Measurements from ENCODE around the gene GUCY2D. TPM values are rescaled to one million over a fixed set of nuclear protein-coding genes. Genes with fewer than 3 reads are reported as not detected.
"Not testable (repeated sequence)": the region's sequence is repeated elsewhere in the genome, so short reads cannot be mapped to it uniquely, and the experiment has no call there.

Gene GUCY2D
- total RNA-seq, 1 experiment from 2014 or later = 1.7 TPM

DNA sequence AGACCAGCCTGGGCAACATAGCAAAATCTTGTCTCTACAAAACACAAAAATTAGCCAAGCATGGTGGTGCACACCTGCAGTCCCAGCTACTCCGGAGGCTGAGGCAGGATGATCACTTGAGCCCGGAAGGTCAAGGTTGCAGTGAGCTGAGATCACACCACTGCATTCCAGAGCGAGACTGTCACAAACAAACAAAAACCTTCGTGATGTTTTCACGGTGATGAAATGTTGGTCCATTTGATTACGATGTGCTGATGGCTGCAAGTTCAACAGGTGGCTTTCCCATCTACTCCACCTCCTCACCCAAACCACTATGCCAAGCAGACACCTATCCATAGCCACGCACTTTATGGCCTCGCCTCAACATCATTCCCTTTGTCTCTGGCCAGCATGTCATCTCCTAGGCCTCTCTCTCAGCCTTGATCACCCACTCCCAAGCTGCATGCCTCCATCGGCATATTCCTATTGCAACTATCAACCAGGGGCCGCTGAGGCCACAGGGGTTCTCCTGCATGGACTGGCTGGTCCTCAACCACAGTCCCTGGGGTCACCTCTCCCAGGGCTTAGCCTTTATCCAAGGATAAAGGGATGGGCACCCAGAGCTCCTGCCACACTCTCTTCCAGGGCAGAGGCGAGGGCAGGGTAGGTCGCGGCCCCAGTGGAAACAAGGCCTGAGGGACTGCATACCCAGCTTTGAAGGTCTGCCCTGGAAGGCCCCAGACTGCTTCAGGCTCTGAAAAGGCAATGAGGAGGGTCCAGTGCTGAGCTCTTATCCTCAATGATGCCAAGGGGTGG, 19.3 kb downstream of the GUCY2D start:
- DNase-seq = no peak
- Mint-ChIP-seq H3K4me3 (ENCODE audit: unreplicated experiment) (no peak overlapping the region), H3K9me3 (ENCODE audit: unreplicated experiment) (no peaks in the 10 kb centered on the region), H3K27me3 (ENCODE audit: insufficient read depth, unreplicated experiment) (no peaks in the 10 kb centered on the region), H3K36me3 (ENCODE audit: insufficient read depth, unreplicated experiment) (no peaks in the 10 kb centered on the region), H3K27ac (ENCODE audit: unreplicated experiment) (no peak overlapping the region), H3K4me1 (ENCODE audit: low read depth, unreplicated experiment) (peaks cover 11% of the 10 kb centered on the region)
- intact Hi-C loops (cut with micrococcal nuclease; ENCODE audit: unreplicated experiment) = loop anchor here (1.0 kb wide), 1 partner anchor 34 kb away; no protein-coding TSS in a partner anchor
- H3K27me3 ChIP-seq (replicated peaks; ENCODE audit: control insufficient read depth, insufficient read depth, low read length) = no peaks in the 10 kb centered on the region
- H3K4me1 ChIP-seq = peaks cover 14% of the 10 kb centered on the region
- TF ChIP-seq, protein P1, sequence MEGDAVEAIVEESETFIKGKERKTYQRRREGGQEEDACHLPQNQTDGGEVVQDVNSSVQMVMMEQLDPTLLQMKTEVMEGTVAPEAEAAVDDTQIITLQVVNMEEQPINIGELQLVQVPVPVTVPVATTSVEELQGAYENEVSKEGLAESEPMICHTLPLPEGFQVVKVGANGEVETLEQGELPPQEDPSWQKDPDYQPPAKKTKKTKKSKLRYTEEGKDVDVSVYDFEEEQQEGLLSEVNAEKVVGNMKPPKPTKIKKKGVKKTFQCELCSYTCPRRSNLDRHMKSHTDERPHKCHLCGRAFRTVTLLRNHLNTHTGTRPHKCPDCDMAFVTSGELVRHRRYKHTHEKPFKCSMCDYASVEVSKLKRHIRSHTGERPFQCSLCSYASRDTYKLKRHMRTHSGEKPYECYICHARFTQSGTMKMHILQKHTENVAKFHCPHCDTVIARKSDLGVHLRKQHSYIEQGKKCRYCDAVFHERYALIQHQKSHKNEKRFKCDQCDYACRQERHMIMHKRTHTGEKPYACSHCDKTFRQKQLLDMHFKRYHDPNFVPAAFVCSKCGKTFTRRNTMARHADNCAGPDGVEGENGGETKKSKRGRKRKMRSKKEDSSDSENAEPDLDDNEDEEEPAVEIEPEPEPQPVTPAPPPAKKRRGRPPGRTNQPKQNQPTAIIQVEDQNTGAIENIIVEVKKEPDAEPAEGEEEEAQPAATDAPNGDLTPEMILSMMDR (IDR thresholded peaks at IDR 0.05; ENCODE audit: insufficient read depth in 1 of 2, low read depth in 1 of 2, low read length in 1 of 2, severe bottlenecking in 1 of 2, unreplicated experiment in 1 of 2) = no peak
- H3K9me3 ChIP-seq = no peaks in the 10 kb centered on the region
- H3K36me3 ChIP-seq (ENCODE audit: control insufficient read depth, insufficient read depth, low read length) = no peaks in the 10 kb centered on the region
- POLR2A ChIA-PET = no interaction called here
- BruUV-seq (replicated peaks) = no TSS peak
- no peak overlapping the region for H3K4me3 ChIP-seq (ENCODE audit: low read depth, low read length)
- CTCF ChIA-PET = no interaction called here

DNA sequence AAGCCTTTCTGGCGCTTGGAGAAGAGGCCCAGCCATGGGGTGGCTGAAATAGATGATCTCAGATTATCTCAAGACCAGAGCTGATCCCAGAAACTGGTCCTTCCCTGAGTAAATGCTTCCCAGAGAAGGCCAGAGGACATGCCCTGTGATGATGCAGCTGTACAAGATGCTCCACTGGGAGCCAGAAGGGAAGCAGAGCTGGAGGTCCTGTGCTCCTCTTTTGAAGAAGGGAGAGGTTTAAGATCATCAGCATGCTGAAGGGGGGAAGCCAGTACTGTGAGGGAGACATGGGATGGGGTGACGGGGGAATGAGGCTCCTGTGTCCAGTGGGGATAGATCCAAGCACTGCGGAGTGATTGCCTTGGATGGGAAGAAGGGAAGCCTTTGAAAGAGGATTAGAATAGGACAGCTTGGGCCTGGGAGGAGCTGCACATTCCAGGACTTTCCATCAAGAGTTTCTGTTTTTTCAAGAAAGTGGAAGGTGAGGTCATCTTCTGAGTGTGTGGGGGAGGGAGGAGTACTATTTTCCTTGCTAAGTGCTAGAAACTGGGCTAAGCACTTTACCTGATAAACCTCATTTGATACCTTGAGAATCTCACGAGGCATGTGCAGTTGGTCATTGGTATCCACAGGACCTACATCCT, 20.1 kb downstream of the GUCY2D start:
- Histone ChIP-seq H3K4me3 (ENCODE audit: low read depth, low read length) (no peak overlapping the region), H3K9me3 (no peaks in the 10 kb centered on the region), H3K4me1 (peaks cover 7% of the 10 kb centered on the region; the same call in 1 of the 2 replicates), H3K36me3 (ENCODE audit: control insufficient read depth, insufficient read depth, low read length) (no peaks in the 10 kb centered on the region), H3K27me3 (replicated peaks; ENCODE audit: control insufficient read depth, insufficient read depth, low read length) (no peaks in the 10 kb centered on the region)
- ChIA-PET CTCF (no interaction called here), POLR2A (no interaction called here)
- intact Hi-C loops (cut with micrococcal nuclease; ENCODE audit: unreplicated experiment) = loop anchor here (1.0 kb wide), 1 partner anchor 33 kb away; no protein-coding TSS in a partner anchor
- H3K27me3 Mint-ChIP-seq (ENCODE audit: insufficient read depth, unreplicated experiment) = no peaks in the 10 kb centered on the region
- DNase-seq = no peak
- no peaks in the 10 kb centered on the region for H3K9me3 Mint-ChIP-seq (ENCODE audit: unreplicated experiment)
- TF ChIP-seq, protein P1 (IDR thresholded peaks at IDR 0.05; ENCODE audit: insufficient read depth in 1 of 2, low read depth in 1 of 2, low read length in 1 of 2, severe bottlenecking in 1 of 2, unreplicated experiment in 1 of 2) = no peak
- H3K27ac Mint-ChIP-seq (ENCODE audit: unreplicated experiment) = no peak overlapping the region
- H3K4me3 Mint-ChIP-seq (ENCODE audit: unreplicated experiment) = peak overlapping the region; percentile 42
- H3K4me1 Mint-ChIP-seq (ENCODE audit: low read depth, unreplicated experiment) = peaks cover 7% of the 10 kb centered on the region
- no TSS peak for BruUV-seq (replicated peaks)
- no peaks in the 10 kb centered on the region for H3K36me3 Mint-ChIP-seq (ENCODE audit: insufficient read depth, unreplicated experiment)

DNA sequence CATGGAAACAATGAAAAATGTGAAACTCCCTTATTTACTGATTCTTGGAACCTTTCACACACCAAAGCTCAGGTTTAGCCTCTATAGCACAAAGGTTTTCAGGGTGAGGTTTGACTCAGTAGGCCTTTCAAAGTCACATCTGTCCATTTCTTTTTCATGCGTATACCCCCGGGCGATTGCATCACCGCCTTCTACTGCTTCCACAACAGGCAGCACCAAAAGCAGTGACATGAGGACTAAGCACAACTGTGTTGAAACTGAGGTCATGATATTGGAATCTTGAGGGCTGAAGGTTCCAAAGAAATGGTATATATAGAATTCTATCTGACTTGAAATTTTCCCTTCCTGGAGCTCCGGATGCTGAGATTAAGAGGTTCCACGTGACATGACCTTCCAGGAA, 21.7 kb downstream of the GUCY2D start:
- BruUV-seq (replicated peaks); intact Hi-C loops (cut with micrococcal nuclease; ENCODE audit: unreplicated experiment); H3K4me1 Mint-ChIP-seq (ENCODE audit: low read depth, unreplicated experiment); DNase-seq; H3K9me3 ChIP-seq; H3K27me3 Mint-ChIP-seq (ENCODE audit: insufficient read depth, unreplicated experiment); H3K36me3 ChIP-seq (ENCODE audit: control insufficient read depth, insufficient read depth, low read length); CTCF ChIA-PET; H3K9me3 Mint-ChIP-seq (ENCODE audit: unreplicated experiment); H3K4me3 Mint-ChIP-seq (ENCODE audit: unreplicated experiment); POLR2A ChIA-PET; H3K4me1 ChIP-seq; H3K36me3 Mint-ChIP-seq (ENCODE audit: insufficient read depth, unreplicated experiment); H3K4me3 ChIP-seq (ENCODE audit: low read depth, low read length); H3K27ac Mint-ChIP-seq (ENCODE audit: unreplicated experiment); H3K27me3 ChIP-seq (replicated peaks; ENCODE audit: control insufficient read depth, insufficient read depth, low read length): not testable (repeated sequence)

Data from Caco-2 (cell line).